Upper lobe of left lung (tissue), 6 donors: ENCODE measurements around the gene SPDYE4. TPM values are rescaled to one million over a fixed set of nuclear protein-coding genes. Genes with fewer than 3 reads are reported as not detected.

Experiments used
- ATAC-seq, 2 donors: fragments of 200-7000 bp; cut with Tn5 transposase; one replicate each; pipeline ENCODE4 v1.9.1; 2022; ENCODE audit warnings: mild to moderate bottlenecking in 2 of 2, moderate library complexity in 2 of 2; ENCODE audit not compliant: low FRiP score in 2 of 2
- DNase-seq, 2 donors: peaks; one replicate each; pipeline ENCODE4 v3.0.0-alpha.2; 2019 to 2020
- H3K27ac ChIP-seq, 4 donors: fragments of 200-600 bp; sonication (generic); one replicate each; pipeline ENCODE4 v1.5.1; 2016 to 2019
- H3K27me3 ChIP-seq, 4 donors: fragments of 200-600 bp; sonication (generic); one replicate each; pipeline ENCODE4 v1.5.1; 2017 to 2019
- H3K36me3 ChIP-seq, 4 donors: fragments of 200-600 bp; sonication (generic); one replicate each; pipeline ENCODE4 v1.5.1; 2016 to 2019
- H3K4me1 ChIP-seq, 4 donors: fragments of 200-600 bp; sonication (generic); one replicate each; pipeline ENCODE4 v1.5.1; 2018 to 2019
- H3K4me3 ChIP-seq, 4 donors: fragments of 200-600 bp; sonication (generic); one replicate each; pipeline ENCODE4 v1.5.1; 2017 to 2019; ENCODE audit warnings: mild to moderate bottlenecking in 2 of 4, moderate library complexity in 1 of 4
- H3K9me3 ChIP-seq, 4 donors: fragments of 200-600 bp; sonication (generic); one replicate each; pipeline ENCODE4 v1.5.1; 2018 to 2019
- EP300 ChIP-seq, 4 donors: sonication (generic); formaldehyde crosslinking; IDR thresholded peaks; one replicate each; pipeline ENCODE4 v1.5.1; 2017; ENCODE audit warnings: antibody characterized with exemption in 4 of 4, control low read depth in 2 of 4
- POLR2A ChIP-seq, 4 donors: fragments of 450-650 bp; IDR thresholded peaks; one replicate each; pipeline ENCODE4 v1.5.1; 2016 to 2017; ENCODE audit warnings: antibody characterized with exemption in 4 of 4, mild to moderate bottlenecking in 2 of 4
- POLR2AphosphoS5 ChIP-seq, 2 donors: sonication (generic); formaldehyde crosslinking; IDR thresholded peaks; one replicate each; pipeline ENCODE4 v1.5.1; 2017; ENCODE audit warnings: antibody characterized with exemption in 2 of 2
- WGBS, 2 donors: methylation state at CpG; one replicate each; pipeline ENCODE4 v1.1.5; 2017 to 2018; 5-methylcytosine and 5-hydroxymethylcytosine counted together
- total RNA-seq, 6 donors: library from RNA; depleted of rRNA in 4 of 6; stranded (reverse); fragments of >200 nt in 4 of 6; gene quantifications; one replicate each; pipeline versions ENCODE4 v1.1.0 to v1.2.1, GENCODE V29; 2016 to 2021
- TF ChIP-seq, protein P1 (sequence below), 6 experiments: fragments of 450-650 bp in 4 of 6; fragments of 200-600 bp in 2 of 6; sonication (generic) in 2 of 6; IDR thresholded peaks; one replicate each; pipeline ENCODE4 v1.5.1; 2016 to 2019; ENCODE audit warnings: antibody characterized with exemption in 6 of 6
- donor health status: DM: no; HTN: no; CAD: no; lungs with moderate emphysema.
- donor health status: DM: no; HTN: yes; CAD: no; lungs with severe emphysema.

Gene SPDYE4
- total RNA-seq, 6 donors from 2014 or later: not detected

DNA sequence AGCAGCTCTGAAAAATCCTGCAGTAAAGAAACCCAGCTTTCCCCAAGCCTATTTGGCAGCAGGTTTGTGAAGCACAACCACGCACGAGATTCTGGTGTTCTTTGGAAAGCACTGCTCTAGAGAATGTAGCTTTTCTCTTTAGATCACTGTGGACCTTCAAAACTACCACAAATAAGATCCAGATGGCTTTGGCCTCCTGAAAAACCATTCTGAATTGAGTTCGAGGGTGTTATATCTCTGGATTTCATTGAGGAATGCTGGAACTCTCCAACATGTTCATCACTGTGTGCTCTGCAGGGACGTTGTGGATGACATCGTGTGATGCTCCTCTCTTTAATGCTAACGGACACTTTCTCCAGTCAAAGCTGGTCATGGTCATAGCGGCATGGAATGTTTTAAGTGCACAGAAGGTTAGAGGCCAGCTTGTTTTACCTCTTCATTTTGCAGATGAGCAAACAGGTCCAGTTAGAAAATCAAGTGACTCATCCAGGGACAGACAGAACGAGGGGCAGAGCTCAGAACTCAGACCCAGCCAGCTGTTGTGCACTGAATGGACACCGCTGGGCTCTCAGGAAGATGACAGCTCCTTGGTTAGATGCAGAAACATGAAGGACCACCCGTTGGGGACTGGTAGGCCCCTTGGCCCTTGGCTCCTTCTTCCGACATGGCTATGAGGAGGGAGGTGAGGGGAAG, 50.9 kb downstream of the SPDYE4 start:
- 66 to 76% methylated on average over 11 of the region's 11 CpGs for WGBS, 2 donors
- Histone ChIP-seq H3K4me3 (no peak overlapping the region), H3K9me3 (no peaks in the 10 kb centered on the region), H3K27me3 (no peaks in the 10 kb centered on the region), H3K4me1 (peaks cover 0 to 16% (median 5%) of the 10 kb centered on the region in 4 donors), H3K27ac (peak overlapping the region; percentile 14 to 70 (median 68)), H3K36me3 (no peaks in the 10 kb centered on the region)
- no peak for DNase-seq
- peak; percentile 46 to 49 for ATAC-seq
- TF ChIP-seq POLR2A (IDR thresholded peaks at IDR 0.05): no peak
- TF ChIP-seq POLR2AphosphoS5 (IDR thresholded peaks at IDR 0.05): no peak
- TF ChIP-seq, protein P1, sequence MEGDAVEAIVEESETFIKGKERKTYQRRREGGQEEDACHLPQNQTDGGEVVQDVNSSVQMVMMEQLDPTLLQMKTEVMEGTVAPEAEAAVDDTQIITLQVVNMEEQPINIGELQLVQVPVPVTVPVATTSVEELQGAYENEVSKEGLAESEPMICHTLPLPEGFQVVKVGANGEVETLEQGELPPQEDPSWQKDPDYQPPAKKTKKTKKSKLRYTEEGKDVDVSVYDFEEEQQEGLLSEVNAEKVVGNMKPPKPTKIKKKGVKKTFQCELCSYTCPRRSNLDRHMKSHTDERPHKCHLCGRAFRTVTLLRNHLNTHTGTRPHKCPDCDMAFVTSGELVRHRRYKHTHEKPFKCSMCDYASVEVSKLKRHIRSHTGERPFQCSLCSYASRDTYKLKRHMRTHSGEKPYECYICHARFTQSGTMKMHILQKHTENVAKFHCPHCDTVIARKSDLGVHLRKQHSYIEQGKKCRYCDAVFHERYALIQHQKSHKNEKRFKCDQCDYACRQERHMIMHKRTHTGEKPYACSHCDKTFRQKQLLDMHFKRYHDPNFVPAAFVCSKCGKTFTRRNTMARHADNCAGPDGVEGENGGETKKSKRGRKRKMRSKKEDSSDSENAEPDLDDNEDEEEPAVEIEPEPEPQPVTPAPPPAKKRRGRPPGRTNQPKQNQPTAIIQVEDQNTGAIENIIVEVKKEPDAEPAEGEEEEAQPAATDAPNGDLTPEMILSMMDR (IDR thresholded peaks at IDR 0.05): no peak
- no peak for TF ChIP-seq EP300 (IDR thresholded peaks at IDR 0.05)

DNA sequence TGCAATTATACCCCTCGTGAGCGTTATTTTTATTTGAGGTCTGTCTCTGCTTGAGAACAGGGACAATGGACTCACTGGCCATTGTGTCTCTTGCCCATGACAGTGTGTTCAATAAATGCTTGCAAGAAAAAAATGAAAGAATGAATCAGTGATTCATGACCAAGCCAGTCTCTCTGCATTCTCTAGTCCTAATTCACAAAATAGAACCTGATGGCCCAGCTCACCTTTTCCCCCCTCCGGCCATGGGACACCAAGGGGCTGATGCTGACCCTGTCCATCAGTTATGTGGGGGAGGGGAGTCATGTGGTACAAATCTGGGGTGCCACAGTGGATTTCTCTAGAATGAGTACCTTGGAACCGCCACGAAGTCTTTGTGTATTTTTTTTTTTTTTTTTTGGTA, 51.9 kb downstream of the SPDYE4 start:
- 78 to 89% methylated on average over 5 of the region's 5 CpGs for WGBS, 2 donors
- no peaks in the 10 kb centered on the region for H3K36me3 ChIP-seq
- ATAC-seq (no peak), DNase-seq (no peak)
- peak overlapping the region in 2 of 4 donors; percentile 68 to 70 for H3K27ac ChIP-seq
- H3K4me3 ChIP-seq: no peak overlapping the region
- no peaks in the 10 kb centered on the region for H3K9me3 ChIP-seq
- no peaks in the 10 kb centered on the region for H3K27me3 ChIP-seq
- TF ChIP-seq EP300 (IDR thresholded peaks at IDR 0.05) (no peak), POLR2AphosphoS5 (IDR thresholded peaks at IDR 0.05) (no peak), POLR2A (IDR thresholded peaks at IDR 0.05) (no peak)
- TF ChIP-seq, protein P1 (IDR thresholded peaks at IDR 0.05): no peak
- H3K4me1 ChIP-seq: peaks cover 0 to 16% (median 5%) of the 10 kb centered on the region in 4 donors

DNA sequence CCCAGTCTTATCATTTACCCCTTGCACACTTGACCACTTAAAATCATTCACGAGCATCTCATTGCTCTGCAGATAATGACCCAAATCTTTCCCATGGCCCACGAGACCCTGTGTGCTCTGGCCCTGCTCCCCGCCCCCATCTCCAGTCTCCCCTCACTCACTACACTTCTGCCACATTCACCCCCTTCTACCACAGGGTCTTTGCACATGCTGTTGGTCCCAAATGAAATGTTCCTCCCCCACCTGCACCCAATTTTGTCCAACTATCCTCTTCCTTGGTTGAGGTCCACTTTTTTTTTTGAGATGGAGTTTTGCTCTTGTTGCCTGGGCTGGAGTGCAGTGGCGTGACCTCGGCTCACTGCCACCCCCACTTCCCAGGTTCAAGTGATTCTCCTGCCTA, 52.9 kb downstream of the SPDYE4 start:
- Histone ChIP-seq H3K36me3 (no peaks in the 10 kb centered on the region), H3K27ac (no peak overlapping the region), H3K4me3 (no peak overlapping the region), H3K4me1 (peaks cover 0 to 16% (median 5%) of the 10 kb centered on the region in 4 donors), H3K27me3 (no peaks in the 10 kb centered on the region), H3K9me3 (no peaks in the 10 kb centered on the region)
- TF ChIP-seq POLR2AphosphoS5 (IDR thresholded peaks at IDR 0.05) (no peak), POLR2A (IDR thresholded peaks at IDR 0.05) (no peak), EP300 (IDR thresholded peaks at IDR 0.05) (no peak)
- TF ChIP-seq, protein P1 (IDR thresholded peaks at IDR 0.05): no peak
- no peak for DNase-seq
- 89 to 92% methylated on average over 5 of the region's 5 CpGs for WGBS, 2 donors
- no peak for ATAC-seq

DNA sequence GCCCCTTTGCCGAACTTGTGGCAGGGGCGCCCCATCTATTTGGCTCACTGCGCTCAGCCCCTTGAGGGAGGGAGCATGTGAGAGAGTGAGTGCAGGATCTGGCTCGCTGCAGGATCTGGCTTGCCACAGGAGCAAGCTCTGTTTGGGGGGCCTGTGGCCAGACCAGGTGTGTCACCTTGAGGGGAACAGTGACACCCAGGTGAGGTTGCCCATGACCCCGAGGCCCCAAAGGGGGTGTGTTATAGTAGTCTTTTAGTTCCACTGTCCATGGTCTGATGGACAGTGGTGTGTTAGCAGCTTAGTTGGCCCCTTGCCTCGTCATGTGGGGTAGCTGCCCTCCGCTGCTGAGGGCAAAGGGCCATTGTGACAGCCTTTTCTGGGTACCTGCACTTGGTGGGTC, 55.3 kb downstream of the SPDYE4 start:
- Histone ChIP-seq H3K27me3 (no peaks in the 10 kb centered on the region), H3K4me1 (peaks cover 9 to 17% (median 11%) of the 10 kb centered on the region in 4 donors), H3K9me3 (no peaks in the 10 kb centered on the region), H3K36me3 (no peaks in the 10 kb centered on the region), H3K4me3 (no peak overlapping the region), H3K27ac (no peak overlapping the region)
- ATAC-seq (no peak), DNase-seq (no peak)
- TF ChIP-seq EP300 (IDR thresholded peaks at IDR 0.05) (no peak), POLR2A (IDR thresholded peaks at IDR 0.05) (no peak), POLR2AphosphoS5 (IDR thresholded peaks at IDR 0.05) (no peak)
- TF ChIP-seq, protein P1 (IDR thresholded peaks at IDR 0.05): no peak
- WGBS, 2 donors: 85% methylated on average over 4 to 7 of the region's 7 CpGs

DNA sequence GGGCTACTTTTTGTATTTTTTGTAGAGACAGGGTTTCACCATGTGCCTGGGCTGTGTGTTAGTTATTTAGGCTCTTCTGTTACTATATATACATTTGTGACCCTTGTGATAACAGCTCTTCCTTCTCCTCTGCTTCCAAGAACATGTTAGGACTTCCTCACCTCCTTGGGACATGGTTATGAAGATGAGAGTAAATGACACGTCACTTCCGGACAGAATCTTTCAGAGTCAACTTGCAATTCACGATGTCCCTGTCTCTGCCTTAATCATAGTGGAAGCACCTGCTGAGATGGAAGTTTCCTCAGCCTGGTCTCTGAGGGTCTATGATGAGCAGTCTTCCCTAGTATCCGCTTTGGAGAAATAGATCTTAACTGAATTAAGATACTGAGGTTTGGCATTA, 56.6 kb downstream of the SPDYE4 start:
- Histone ChIP-seq H3K9me3 (no peaks in the 10 kb centered on the region), H3K4me3 (no peak overlapping the region), H3K4me1 (peaks cover 7 to 22% (median 14%) of the 10 kb centered on the region in 4 donors), H3K27me3 (no peaks in the 10 kb centered on the region), H3K36me3 (no peaks in the 10 kb centered on the region), H3K27ac (no peak overlapping the region)
- 66 to 80% methylated on average over 4 of the region's 4 CpGs for WGBS, 2 donors
- TF ChIP-seq POLR2AphosphoS5 (IDR thresholded peaks at IDR 0.05): no peak
- no peak for DNase-seq
- no peak for ATAC-seq
